NCI-H526 (cell line): ENCODE results near the gene XAB2.

Experiments
- DNase-seq, 2 experiments: peaks; one replicate each; lab custom pipeline; 2025; lab: John Stamatoyannopoulos, UW

The XAB2 gene

DNA sequence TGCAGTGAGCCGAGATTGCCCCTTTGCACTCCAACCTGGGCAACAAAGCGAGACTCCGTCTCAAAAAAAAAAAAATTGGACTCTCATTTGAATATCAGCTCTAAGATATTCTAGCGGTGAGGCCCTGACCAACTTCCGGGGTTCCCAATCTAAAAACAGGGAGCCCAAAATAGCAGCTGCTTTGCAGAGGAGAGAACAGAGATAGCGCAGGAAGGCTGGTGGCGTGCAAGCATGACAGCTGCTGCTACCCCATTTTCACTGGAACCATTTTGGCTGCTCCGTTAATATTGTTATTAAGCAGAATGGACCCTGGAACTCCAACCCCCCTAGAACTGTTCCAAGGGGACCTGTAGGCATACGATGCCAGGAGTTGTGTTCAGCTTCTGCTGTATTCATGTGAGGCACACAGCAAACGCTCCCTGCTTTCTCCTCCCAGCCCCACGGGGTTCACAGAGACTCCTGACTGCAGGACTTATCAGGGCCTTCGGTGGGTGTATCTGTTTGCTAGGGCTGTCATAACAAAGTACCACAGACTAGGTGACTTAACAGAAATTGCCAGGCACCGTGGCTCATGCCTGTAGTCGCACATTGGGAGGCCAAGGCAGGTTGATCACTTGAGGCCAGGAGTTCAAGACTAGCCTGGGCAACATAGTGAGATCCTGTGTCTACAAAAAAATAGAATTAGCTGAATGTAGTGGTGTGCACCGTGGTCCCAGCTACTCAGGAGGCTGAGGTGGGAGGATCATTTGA is 19.1 kb upstream of the XAB2 start:
- DNase-seq = no peak

DNA sequence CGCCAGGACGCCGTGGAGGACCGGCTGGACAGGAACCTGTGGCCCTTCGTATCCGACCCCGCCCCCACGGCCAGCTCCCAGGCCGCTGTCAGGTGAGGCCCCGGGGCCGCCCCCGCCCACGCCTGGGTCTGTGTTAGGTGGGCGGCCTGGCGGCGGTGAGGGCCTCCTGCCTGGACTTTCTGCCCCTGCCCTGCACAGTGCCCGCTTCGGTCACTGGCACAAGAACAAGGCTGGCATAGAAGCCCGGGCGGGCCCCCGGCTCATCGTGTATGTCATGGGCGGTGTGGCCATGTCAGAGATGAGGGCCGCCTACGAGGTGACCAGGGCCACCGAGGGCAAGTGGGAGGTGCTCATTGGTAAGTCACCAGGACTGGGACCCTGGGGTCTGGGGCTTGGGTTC is 17.8 kb upstream of the XAB2 start:
- no peak for DNase-seq

DNA sequence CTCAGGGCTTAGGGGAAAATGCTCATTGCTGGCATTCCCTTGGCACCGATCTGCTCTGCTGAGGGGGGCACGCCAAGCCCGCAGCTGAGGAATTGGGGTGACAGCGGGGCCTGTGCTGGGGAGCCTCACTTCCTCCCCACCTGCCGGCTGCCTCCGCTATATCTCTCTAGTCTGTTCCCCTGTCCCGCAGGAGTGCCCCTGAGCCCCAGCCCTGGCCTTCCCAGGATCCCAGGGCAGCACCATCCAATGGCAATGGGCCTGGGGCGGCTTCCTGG is 17.0 kb upstream of the XAB2 start:
- no peak for DNase-seq

DNA sequence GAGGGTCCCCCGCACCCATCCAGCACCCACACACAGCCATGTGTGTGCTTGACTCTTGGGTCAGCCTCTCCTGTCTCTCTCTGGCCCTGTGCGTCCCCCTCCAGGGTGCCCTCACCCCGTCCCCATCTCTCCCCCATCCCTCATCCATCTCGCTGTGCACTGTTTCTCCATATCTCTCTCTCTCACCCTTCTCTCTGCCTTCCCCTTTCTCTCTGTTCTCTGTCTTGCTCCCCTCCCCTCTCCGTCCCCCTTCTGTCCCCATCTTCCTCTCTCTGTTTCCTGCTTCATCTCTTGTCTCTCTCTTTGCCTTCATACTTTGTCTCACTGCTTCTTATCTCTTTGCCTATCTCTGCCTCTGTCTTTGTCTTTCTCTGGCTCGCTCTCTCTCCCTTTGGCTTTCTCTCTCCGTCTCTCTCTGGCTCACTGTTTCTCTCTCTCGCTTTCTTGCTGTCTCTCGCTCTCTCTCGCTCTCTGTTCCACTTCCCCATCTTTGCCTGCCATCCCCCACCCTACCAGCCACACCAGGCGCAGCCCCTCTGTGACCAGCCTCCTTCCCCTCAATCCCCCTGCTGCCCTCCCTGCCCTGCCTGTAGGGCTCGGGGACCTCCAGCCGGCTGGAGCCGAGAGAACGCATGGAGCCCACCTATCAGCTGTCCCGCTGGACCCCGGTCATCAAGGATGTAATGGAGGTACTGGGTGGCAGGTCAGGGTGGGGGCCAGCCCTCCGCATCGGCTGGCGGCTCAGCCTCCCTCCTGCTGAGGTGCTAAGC is 16.5 kb upstream of the XAB2 start:
- DNase-seq = no peak

DNA sequence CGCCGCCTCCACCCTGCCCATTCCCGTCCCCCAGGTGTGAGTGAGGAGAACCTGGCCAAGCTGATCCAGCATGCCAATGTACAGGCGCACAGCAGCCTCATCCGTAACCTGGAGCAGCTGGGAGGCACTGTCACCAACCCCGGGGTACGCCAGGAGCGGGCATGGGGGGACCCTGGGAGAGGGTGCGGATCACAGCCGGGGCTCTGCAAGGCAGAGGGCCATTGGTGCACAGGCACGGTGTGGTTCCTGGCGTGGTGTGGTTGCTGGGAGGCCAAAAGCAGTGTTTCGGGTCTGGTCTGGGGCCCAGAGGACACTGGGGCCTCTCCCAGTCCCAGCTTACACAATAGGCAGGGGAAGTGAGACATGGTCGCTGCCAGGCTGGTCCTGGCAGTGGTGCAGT is 15.8 kb upstream of the XAB2 start:
- no peak for DNase-seq

DNA sequence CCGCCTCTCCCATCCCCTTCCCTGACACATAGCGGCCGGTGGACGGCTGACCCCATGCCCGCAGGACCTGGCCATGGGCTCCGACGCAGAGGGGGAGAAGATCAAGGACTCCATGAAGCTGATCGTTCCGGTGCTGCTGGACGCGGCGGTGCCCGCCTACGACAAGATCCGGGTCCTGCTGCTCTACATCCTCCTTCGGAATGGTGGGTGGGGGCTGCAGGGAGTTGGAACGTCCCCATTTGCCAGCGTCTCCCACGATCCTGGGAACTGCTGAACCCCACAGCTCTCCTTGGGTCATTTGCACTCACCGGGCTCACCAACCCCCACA is 15.2 kb upstream of the XAB2 start:
- DNase-seq = no peak

DNA sequence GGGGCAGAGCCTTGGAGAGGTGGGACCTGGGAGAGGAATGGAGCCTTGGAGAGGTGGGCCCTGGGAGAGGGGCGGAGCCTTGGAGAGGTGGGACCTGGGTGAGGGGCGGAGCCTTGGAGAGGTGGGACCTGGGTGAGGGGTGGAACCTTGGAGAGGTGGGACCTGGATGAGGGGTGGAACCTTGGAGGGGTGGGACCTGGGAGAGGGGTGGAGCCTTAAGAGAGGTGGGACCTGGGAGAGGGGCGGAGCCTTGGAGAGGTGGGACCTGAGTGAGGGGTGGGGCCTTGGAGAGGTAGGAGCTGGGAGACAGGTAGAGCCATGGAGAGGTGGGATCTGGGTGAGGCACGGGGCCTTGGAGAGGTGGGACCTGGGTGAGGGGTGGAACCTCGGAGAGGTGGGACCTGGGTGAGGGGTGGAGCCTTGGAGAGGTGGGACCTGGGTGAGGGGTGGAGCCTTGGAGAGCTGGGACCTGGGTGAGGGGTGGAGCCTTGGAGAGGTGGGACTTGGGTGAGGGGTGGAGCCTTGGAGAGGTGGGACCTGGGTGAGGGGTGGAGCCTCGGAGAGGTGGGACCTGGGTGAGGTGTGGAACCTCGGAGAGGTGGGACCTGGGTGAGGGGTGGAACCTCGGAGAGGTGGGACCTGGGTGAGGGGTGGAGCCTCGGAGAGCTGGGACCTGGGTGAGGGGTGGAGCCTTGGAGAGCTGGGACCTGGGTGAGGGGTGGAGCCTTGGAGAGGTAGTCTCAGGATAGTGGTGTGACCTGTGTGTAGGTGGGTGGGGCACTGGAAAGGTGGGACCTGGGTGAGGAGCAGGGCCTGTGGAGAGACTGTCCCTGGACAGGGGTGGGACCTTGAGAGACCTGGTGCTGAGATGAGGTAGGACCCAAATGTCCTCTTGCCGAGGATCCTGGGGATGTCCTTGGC is 14.5 kb upstream of the XAB2 start:
- peak in 1 of 2 experiments; percentile 27 for DNase-seq

DNA sequence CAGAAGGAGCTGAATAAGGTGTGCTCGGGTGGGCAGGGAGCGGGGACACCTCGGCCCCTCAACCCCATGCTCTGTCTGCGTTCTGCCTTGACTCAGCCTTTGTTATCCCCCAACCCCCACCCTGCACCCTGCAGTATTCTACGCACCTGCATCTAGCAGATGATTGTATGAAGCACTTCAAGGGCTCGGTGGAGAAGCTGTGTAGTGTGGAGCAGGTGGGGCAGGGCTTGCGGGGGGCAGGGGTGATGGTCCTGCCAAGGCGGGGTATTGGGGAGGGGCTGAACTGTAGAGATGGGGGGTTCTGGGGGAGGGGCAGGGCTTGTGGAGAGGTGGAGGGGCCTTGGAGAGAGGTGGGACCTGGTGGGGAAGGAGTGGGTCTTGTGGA is 13.7 kb upstream of the XAB2 start:
- DNase-seq = no peak

DNA sequence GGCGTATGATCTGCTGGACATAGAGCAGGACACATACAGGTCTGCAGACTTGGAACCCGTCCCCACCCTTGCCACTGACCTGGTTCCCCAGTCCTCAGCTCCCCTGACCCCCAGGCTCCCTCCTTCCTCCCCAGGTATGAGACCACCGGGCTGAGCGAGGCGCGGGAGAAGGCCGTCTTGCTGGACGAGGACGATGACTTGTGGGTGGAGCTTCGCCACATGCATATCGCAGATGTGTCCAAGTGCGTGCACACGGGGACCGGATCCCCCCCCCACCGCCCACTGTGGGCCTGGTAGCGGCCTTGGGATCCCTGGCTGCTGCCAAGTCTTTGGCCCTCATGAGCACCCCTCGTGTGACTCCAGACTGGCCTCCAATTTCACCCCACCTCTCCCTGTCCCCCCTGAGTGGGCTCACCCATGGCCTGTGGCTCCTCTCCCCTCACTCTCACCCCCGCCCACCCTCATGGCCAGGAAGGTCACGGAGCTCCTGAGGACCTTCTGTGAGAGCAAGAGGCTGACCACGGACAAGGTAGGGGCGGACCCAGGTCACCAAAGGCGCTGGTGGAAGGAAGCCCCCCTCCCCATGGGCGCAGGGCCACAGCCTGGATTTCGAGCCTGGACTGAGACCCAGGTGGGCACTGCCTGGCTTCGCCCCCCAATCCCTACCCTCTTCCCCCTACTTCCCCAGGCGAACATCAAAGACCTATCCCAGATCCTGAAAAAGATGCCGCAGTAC is 13.1 kb upstream of the XAB2 start:
- DNase-seq = no peak

DNA sequence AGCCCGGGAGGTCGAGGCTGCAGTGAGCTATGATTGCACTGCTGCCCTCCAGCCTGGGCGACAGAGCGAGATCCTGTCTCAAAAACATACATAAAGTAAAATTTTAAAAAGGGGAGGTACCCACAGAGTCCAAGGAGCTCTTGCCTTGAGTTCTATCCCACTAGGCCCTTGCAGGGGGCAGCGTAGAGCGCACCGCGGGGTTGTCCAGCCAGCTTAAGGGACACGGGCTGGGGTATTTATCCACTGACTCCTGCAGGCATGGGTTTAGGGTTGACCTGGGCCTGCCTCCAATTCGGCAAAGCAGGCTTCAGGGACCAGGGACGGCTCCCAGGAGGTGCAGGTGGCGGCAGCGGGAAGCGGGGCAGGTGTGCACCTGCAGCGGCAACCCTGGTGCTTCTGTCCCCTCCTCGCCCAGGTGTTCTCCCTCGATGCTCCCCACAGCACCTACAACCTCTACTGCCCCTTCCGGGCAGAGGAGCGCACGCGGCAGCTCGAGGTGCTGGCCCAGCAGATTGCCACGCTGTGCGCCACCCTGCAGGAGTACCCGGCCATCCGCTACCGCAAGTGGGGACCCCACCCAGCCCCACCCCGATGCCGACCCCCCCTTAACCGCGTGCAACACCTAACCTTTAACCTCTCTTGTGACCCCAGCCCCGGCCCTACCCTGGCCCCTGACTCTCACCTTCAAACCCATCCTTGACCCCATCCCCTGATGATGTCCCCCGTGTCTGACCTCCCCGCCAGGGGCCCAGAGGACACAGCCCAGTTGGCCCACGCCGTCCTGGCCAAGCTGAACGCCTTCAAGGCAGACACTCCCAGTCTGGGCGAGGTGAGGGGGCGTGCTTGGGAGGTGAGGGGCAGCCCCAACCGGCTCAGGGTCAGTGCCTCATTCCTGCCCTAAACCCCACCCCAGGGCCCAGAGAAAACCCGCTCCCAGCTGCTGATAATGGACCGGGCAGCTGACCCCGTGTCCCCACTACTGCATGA is 12.2 kb upstream of the XAB2 start:
- DNase-seq = no peak

DNA sequence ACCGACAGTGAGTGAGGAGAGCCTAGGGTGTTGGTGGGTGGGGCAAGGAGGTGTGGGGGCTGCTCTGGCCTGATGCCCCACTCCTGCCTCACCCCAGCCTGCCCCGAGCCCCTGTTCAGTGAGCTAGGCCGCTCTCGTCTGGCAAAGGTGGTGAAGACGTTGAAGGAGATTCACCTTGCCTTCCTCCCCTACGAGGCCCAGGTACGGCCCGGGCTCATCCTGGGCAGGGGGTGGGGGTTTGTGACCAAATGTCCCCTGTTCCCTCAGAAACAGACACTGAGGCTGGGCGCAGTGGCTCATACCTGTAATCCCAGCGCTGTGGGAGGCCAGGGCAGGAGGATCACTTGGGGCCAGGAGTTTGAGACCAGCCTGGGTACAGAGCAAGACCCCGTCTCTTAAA is 11.5 kb upstream of the XAB2 start:
- DNase-seq = no peak

DNA sequence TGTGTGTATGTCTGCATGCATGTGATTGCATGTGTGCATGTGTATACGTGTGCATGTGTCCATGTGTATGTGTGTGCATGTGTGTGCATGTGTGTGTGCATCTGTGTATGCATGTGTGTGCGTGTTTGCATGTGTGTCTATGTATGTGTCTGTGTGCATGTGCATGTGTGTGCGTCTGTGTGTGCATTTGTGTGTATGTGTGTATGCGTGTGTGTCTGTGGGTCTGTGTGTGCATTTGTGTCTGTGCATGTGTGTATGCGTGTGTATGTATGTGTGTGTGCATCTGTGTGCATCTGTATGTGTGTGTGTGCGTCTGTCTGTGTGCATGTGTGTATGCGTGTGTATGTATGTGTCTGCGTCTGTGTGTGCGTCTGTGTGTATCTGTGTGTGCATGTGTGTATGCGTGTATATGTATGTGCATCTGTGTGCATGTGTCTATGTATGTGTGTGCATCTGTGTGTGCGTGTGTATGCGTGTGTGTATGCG is 10.6 kb upstream of the XAB2 start:
- DNase-seq = no peak

DNA sequence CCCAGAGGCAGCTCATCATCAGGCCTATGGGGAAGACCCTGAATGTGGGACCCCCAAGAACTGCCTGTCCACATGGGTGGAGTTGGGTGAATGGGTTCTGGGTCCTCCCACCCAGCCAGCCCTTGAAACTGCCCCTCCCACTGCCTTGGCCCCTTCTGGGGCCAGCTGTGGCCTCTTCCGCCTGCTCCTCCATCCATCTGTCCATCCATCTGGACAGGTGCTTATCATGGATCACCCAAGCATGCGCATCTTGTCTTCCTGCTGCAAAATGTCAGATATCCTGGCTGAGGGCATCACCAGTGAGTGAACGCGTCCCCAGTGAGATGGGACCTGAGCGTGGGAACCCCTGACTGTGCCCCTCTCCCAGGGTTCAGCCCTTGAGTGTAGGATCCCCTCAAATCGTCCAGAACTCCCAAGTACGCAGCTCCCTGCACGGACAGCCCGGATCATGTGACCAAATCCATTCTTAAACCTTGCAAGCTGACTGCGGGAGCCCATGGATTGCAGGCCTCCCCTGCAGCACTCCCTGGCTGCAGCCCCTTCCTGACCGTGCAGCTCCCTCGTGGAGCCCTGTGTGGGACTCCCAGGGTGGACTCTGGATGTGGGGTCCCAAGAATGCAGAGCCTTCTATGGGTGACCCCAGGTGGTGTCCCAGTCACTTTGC is 9.6 kb upstream of the XAB2 start:
- DNase-seq = no peak

DNA sequence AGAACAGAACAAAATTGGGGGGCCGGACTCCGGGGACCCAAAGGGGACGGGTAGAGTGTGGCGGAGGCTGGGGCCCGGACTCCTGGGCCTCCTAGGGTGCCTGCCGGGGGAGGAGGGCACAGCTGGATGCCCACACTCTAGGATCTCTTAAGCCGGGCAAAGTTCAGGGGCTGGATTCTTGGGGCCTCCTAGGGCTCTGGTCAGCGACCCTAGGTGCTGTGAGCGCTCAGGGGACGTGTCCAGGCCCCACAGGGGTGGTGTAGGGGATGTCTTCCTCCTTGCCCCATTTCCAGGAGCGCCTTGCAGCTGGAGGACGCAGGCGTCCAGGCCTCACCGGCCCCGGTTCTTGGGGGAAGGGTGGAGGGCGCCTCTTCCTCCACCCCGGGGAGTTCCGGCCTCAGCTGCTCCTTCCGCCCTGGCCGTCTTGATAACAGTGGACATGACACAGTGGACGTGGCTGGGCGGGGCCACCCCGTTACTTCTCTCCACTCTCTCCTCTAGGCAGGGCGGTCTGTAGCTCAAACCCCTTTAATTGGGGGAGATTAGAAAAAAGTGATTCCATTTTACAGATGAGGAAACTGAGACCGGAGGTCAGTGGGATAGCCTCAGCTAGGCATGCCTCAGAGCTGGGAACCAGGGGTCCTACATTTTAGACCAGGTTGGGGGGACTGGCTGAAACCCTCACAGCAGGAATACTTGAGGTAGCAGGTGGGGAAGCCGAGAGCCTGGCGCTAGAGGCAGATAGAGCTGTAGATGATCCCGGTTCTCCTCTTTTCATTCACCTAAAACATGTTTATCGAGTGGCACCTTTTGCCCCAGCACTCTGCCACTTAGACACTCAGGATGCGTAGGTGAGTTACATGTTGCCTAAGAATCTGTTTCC is 8.3 kb upstream of the XAB2 start:
- DNase-seq = no peak

DNA sequence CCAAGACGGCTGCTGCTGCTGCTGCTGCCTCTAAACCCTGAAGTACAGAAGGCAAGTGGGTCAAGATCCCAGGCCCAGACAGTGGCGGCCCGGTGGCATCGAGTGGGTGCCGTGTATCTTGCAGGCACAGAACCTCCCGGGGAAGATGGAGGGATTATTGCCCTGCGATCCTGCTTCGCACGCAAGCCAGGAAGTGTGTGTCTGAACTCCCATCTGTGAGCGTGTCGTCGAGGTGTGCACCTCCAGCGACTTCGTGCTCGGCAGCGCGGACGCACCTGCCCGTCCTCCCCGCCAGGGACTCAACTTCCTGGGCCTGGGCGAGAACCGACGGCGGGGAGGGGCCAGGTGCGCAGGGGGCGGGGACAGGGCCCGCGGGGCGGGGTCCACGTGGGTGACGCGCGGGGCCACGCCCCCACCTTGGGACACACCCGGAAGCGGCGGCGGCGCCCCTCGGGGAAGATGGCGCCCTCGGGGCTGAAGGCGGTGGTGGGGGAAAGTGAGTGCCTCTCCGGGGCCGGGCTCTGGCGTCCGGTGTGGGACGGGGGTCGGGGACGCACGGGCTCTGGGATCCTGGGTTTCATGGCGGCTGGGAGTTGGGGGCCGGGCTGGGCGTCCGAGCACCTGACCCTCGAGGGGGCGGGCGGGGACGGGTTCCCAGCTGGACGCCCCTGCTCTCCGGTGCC is 7.5 kb upstream of the XAB2 start, which contains the start of gene STXBP2:
STXBP2 (plus strand) TSS at position 420 of the 683 bp plus-strand sequence; CDS start at position 460, 40 bp downstream.
- peak; percentile 22 to 80 for DNase-seq

DNA sequence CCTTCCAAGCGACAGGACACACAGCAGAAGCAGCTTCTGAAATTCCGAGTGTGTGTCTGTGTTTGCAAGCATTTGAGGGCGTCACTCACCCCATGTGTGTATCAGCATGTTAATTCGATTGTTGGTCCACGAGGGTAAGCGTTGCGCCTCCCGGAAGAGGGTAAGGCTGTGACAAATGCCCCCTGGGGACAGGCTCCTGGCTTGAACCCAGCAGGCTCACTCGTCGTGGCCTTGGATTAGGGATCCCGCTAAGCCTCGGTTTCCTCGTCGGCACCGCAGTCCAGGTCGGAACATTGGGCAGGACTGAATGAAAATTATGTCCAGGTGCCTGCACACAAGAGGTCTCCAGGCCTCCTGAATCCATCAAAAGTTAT is 7.0 kb upstream of the XAB2 start:
- no peak for DNase-seq

DNA sequence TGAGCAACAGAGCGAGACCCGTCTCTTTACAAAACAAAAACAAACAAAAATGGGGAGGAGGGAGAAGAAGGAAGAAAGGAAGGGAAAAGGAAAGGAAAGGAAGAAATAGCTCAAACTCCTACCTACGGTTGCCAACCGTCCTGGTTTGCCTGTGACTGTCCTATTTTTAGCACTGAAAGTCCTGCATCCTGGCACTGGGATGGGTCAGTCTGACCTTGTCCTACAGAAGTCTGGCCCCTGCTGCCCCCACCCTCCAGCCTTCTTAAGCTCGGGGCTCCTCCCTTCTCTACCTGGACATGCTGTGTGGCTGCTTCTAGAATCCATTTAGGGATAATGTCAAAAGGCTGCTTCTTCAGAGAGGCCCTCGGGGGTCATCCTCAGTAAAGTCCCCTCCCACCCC is 6.3 kb upstream of the XAB2 start:
- DNase-seq = no peak

DNA sequence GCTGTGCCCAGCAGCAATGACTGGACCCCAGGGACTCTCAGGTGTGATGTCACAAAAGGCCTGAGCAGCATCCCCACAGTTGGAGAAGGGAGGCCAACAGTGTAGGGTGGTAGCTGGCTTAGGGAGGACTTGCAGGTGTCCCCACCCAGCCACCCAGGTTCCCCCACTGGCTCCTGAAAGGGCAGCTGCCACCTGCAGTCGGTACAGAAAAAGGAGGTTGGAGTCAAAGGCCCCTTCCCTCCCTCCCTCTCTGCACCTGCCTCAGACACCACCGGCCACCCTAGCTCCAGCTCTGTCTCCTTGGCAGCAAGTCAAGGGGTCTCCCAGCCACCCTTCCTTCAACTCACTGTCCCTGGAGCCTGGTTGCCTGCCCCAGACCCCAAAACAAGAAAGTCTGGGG is 4.4 kb upstream of the XAB2 start, which contains the start of gene PCP2:
PCP2 (minus strand) TSS at position 22 of the 400 bp plus-strand sequence. CDS start 262 bp downstream, outside the sequence.
- DNase-seq = no peak
